ENCODE results near the gene JAKMIP3.

Gene JAKMIP3

DNA sequence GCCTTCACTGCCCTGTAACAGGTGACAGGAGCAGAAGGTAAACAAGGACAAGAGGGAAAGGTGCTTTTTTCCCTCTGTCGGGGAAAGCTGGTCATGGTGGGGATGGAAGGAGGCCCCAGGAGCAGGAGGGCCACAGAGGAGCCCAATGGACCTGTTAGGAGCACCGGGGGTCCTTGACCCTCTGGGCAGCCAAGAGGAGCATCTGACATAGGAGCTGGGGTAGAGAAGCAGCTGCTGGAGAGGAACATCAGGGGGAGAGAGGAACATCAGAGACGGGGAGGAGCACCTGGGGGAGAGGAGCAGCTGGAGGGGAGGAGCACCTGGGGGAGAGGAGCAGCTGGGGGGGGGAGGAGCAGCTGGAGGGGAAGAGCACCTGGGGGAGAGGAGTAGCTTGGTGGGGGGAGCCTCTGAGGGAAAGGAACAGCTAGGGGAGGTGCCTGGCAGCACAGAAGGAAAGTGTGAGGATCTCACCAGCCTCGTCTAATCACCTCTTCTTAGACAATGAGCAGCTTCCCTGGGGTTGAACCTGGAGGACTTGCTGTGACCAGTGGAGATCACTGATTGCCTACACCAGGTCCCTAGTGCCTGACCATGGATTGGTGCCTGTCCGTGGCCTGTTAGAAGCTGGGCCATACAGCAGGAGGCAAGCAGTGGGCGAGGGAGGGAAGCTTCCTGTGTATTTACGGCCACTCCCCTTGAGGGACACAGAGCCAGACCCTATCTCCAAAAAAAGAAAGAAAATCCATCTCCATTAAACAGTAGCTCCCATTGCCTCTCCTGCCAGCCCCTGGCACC lies 37.6 kb downstream of the JAKMIP3 start:
- Mint-ChIP-seq H3K4me1 (ENCODE audit: low read depth) (no peaks in the 10 kb centered on the region), H3K27me3 (peaks cover 3% of the 10 kb centered on the region), H3K9me3 (no peaks in the 10 kb centered on the region), H3K27ac (no peak overlapping the region), H3K4me3 (no peak overlapping the region), H3K36me3 (ENCODE audit: low read depth) (no peaks in the 10 kb centered on the region)
- intact Hi-C loops (cut with micrococcal nuclease) = no loop called here

DNA sequence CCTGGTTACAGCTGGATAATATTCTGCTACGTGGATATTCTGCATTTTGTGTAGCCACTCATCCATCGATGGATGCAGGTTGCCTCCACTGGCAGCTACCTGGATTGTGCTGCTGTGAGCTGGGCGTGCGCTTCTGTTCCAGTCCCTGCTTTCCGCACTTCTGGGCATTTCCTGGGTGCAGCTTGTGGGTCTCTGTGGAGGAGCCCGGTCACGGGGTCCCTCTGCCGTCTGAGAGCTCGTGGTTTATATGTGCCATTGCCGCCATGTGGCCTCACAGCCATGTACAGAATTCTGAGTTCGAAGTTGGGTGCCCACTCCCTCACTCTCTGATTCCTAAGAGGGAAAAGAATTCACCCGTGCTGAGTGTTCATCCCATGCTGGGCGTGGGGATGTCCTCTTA lies 38.3 kb downstream of the JAKMIP3 start:
- Mint-ChIP-seq H3K27me3 (peaks cover 3% of the 10 kb centered on the region), H3K9me3 (no peaks in the 10 kb centered on the region), H3K36me3 (ENCODE audit: low read depth) (no peaks in the 10 kb centered on the region), H3K4me1 (ENCODE audit: low read depth) (no peaks in the 10 kb centered on the region), H3K4me3 (no peak overlapping the region), H3K27ac (no peak overlapping the region)
- intact Hi-C loops (cut with micrococcal nuclease) = no loop called here

DNA sequence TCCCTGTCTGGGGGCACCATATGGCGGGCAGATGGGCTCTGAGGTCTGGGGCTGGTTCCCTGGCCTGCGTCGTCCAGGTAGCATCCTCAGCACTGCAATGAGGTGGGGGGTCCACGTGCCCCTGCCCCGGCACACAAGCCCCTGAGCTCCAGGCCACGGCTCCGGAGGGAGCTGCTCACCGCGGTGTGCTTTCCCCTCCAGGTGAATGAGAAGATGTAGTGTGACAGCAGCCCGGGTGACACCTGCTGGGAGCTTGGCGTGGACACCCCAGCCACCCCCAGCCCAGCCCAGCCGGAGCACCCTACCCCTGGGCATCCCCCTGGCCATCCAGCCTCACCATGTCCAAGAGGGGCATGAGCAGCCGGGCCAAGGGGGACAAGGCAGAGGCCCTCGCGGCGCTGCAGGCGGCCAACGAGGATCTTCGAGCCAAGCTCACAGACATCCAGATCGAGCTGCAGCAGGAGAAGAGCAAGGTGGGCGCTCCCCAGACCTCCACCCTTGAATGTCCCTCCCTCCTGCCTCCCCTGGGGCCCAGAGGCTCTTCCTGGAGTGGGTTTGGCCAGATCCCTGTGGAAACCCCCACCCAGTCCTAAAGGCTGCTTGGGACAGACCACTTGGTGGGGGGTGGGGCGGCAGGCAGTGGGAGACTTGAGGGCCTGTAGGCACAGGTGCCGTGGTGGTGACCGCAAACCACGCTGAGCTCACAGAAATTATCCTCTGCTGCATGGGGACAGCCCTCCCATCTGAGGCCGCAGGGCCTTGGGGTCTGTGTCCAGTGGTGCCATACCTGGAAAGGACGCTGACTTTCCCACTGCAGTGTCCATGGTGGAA lies 38.9 kb downstream of the JAKMIP3 start:
- intact Hi-C loops (cut with micrococcal nuclease) = no loop called here
- Mint-ChIP-seq H3K27ac (no peak overlapping the region), H3K27me3 (peaks cover 3% of the 10 kb centered on the region), H3K9me3 (no peaks in the 10 kb centered on the region), H3K36me3 (ENCODE audit: low read depth) (no peaks in the 10 kb centered on the region), H3K4me3 (no peak overlapping the region), H3K4me1 (ENCODE audit: low read depth) (no peaks in the 10 kb centered on the region)

DNA sequence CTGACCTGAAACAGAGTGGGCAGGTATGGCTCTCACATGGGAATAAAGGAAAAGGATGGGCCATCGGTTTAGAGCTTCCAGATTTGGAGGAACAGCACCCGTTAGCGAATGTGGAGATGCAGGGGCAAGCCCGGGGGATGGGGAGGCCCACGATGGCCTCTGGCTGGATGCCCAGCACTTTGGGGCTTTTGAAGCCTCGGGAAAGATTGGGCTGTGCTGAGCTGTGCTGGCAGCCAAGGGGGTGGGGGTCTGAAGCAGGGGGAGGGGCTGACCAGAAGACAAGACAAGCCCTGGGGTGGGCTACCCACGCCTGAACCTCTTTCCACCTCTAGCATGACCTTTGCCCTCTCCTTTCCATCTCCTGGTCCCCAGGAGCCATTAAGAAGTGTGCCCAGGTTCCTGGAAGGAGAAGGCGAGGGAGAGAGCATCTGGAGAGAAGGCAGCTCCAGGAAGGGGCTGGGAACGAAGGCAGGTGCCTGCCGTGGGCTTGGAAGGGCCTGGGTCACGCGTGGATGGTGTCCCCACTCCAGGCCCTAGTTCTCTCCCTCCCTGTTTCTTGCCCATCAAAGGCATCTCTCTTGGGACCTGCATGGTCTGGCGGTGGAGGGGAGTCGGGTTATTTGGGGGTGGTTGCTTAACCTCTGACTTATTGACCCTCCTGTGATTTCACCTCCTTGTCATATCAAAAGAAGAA lies 39.7 kb downstream of the JAKMIP3 start:
- Mint-ChIP-seq H3K4me3 (no peak overlapping the region), H3K9me3 (no peaks in the 10 kb centered on the region), H3K36me3 (ENCODE audit: low read depth) (no peaks in the 10 kb centered on the region), H3K27me3 (peaks cover 1% of the 10 kb centered on the region), H3K4me1 (ENCODE audit: low read depth) (no peaks in the 10 kb centered on the region), H3K27ac (no peak overlapping the region)
- intact Hi-C loops (cut with micrococcal nuclease) = no loop called here

DNA sequence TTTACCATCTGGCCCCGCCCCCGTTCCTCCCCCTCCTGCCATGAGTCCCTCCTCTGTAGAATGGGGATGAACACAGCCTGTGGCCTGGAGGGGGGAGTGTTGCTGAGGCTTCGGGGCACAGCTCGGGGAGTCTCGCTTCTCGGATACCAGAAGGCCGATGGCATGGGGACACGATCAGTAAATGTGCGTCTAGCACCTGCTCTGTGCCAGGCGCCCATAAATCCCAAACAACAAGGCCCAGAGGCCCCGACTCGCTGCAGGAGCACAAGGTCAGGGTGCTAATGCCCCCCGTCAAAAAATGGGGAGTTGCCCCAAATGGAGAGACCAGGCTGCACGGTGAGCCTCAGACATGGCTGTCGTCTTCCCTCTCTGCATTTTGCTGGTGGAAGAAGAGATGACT lies 40.7 kb downstream of the JAKMIP3 start:
- intact Hi-C loops (cut with micrococcal nuclease) = no loop called here
- H3K27me3 Mint-ChIP-seq = peaks cover 4% of the 10 kb centered on the region
- H3K9me3 Mint-ChIP-seq = no peaks in the 10 kb centered on the region
- H3K4me1 Mint-ChIP-seq (ENCODE audit: low read depth) = no peaks in the 10 kb centered on the region
- H3K27ac Mint-ChIP-seq = no peak overlapping the region
- no peaks in the 10 kb centered on the region for H3K36me3 Mint-ChIP-seq (ENCODE audit: low read depth)
- no peak overlapping the region for H3K4me3 Mint-ChIP-seq

DNA sequence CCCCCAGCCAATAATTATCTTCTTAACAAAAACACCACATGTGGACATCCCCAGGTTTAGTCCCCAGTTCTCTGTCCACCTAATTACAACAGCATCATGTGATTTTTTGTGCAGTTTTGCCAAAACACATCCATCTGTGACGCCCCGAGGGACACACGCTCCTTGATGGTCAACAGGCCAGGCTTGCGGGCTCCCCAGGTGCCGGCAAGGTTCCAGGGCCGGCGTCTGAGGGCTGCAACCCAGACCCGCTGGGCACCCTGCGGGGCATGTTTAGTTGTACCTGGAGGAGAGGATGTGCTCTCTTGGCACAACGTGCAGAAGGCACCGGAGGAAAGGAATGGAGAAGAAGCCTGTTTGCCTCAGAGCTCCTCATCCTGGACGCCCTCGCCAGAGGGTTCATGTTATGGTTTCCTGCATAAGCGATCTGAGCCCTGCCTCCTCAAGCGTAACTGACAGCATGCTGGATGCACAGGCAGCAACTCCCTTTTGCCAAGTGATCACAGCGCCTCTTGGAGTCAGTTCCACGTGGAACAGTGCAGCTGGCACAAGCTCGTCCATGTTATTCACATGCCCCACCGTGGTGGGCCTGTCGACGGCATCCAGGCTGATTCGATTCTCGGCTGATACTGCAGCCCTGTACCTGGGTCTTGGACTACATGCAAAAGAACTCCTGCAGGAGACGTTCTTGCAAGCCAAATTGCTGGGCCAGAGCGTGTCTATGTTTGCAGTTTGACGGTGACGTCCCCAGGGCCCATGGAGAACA lies 41.6 kb downstream of the JAKMIP3 start:
- H3K36me3 Mint-ChIP-seq (ENCODE audit: low read depth) = no peaks in the 10 kb centered on the region
- no peak overlapping the region for H3K4me3 Mint-ChIP-seq
- H3K4me1 Mint-ChIP-seq (ENCODE audit: low read depth) = no peaks in the 10 kb centered on the region
- intact Hi-C loops (cut with micrococcal nuclease) = no loop called here
- no peaks in the 10 kb centered on the region for H3K9me3 Mint-ChIP-seq
- H3K27ac Mint-ChIP-seq = no peak overlapping the region
- H3K27me3 Mint-ChIP-seq = peaks cover 4% of the 10 kb centered on the region

DNA sequence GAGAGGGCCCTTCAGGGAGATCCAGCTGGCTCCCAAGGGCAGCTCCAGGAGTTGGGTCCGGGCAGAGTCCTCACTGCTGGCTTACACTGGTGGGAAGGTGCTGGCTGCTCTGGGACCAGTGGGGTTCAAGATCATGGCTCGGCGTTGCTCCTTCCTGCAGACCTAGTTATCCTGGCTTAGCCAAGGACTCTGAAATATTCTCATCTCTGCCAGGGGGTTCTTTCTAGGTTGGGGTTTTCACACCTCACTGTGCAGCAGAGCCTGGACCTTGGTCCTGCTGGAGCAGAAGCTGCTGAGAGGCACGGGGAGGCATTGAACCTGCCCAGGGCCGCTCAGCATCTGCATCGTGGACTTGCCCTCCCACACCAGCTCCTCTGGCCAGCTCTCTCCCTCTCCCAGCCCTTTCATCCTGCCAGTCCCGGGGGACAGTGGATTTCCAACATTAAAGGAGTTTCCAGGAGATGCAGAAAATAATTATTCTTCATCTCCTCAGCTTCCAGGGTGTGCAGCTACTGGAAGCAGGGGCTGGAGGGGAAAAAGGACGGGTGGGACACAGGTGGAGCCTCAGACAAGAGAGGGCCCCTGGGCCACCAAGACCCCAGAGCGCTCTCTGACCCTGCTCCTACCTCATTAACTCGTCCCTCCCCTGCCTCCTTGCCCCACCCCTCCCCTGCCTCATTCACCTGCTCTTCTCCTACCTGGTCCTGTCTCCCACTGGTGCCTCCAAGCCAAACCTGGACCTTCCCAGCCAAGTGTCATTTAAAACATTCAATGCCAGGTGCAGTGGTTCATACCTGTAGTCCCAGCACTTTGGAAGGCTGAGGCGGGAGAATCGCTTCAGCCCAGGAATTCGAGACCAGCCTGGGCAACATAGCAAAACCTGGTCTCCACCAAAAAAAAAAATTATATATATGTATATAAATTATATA lies 42.5 kb downstream of the JAKMIP3 start:
- intact Hi-C loops (cut with micrococcal nuclease) = no loop called here
- H3K27ac Mint-ChIP-seq = no peak overlapping the region
- peaks cover 2% of the 10 kb centered on the region for H3K27me3 Mint-ChIP-seq
- H3K4me1 Mint-ChIP-seq (ENCODE audit: low read depth) = no peaks in the 10 kb centered on the region
- H3K4me3 Mint-ChIP-seq = no peak overlapping the region
- no peaks in the 10 kb centered on the region for H3K36me3 Mint-ChIP-seq (ENCODE audit: low read depth)
- no peaks in the 10 kb centered on the region for H3K9me3 Mint-ChIP-seq

DNA sequence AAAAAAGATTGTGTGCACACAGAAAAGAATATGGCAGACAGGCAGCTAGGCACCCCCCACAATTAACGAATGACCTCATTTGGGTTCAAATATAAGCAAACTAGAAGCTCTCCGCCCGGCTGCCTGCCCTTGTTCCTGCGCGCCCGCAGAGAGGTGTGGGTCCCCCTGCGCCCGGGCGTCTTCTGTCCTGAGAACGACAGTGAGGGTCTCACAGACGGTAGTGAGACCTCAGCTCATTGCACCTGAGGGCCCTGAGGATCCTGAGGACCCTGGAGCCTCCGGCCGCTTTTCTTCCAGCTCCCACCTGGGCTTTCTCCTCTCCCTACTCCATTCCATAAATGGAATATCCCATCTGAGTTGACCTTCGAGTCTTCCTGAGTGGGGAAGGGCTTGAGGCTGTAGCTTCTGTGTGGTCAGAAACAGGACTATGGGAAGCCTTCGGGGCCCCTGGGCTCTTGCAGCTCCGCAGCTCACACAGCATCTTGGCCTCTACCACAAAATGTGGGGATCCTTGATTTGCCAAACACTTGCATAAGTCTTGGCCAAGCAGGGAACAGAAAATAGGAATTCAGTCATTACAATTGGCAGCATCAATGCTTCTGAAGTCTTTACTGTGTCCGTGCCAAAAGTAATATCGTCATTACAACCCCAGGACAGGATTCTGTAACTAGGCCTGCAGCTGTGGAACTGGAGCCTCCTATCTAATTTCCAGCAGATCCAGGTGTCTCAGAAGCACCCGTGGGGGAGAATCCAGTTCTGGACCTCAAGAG lies 43.8 kb downstream of the JAKMIP3 start:
- Mint-ChIP-seq H3K27ac (no peak overlapping the region), H3K36me3 (ENCODE audit: low read depth) (no peaks in the 10 kb centered on the region), H3K27me3 (peaks cover 2% of the 10 kb centered on the region), H3K4me3 (no peak overlapping the region), H3K4me1 (ENCODE audit: low read depth) (no peaks in the 10 kb centered on the region), H3K9me3 (no peaks in the 10 kb centered on the region)
- intact Hi-C loops (cut with micrococcal nuclease) = no loop called here

DNA sequence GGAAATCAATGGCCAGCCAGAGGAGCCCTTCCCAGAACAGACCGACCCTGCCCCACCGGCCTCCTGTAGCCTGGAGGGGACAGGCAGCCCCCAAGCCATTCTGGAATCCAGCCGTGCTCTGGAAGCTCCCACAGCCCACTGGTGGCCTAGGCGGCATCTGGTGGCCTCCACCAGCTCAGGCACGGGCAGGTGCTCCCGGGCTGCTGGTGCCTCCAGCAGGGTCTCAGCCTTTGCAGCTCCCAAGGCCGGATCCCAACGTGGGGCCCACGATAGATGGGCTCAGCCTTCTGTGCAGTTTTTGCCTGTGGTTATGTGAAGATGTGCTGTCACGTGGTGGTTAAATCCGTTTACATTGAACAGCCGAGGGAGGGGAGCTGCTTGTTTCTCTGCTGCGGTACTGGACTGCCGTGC lies 44.4 kb downstream of the JAKMIP3 start:
- Mint-ChIP-seq H3K27me3 (peaks cover 2% of the 10 kb centered on the region), H3K9me3 (no peaks in the 10 kb centered on the region), H3K27ac (no peak overlapping the region), H3K4me1 (ENCODE audit: low read depth) (no peaks in the 10 kb centered on the region), H3K36me3 (ENCODE audit: low read depth) (no peaks in the 10 kb centered on the region), H3K4me3 (no peak overlapping the region)
- intact Hi-C loops (cut with micrococcal nuclease) = no loop called here

DNA sequence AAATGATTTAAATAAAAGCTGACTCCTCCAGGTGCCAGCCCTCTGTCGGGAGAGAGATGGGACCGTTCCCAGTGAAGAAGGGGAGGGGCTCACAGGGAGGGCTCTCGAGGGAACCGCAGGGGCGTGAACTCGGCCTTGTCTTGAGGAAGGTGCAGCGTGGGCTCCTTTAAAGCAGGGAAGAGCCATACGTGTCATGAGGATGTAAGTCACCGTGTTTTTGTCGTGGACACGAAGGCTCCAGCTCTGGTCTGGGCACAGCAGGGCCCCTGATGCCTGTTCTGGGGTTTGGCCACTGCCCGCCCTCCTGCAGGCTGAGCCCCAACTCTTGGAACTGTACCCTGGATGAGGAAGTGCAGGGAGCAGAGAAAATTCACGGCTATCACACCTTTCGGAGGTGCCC lies 45.0 kb downstream of the JAKMIP3 start:
- intact Hi-C loops (cut with micrococcal nuclease) = no loop called here
- Mint-ChIP-seq H3K27me3 (peaks cover 2% of the 10 kb centered on the region), H3K9me3 (no peaks in the 10 kb centered on the region), H3K4me1 (ENCODE audit: low read depth) (no peaks in the 10 kb centered on the region), H3K4me3 (no peak overlapping the region), H3K27ac (no peak overlapping the region), H3K36me3 (ENCODE audit: low read depth) (no peaks in the 10 kb centered on the region)

DNA sequence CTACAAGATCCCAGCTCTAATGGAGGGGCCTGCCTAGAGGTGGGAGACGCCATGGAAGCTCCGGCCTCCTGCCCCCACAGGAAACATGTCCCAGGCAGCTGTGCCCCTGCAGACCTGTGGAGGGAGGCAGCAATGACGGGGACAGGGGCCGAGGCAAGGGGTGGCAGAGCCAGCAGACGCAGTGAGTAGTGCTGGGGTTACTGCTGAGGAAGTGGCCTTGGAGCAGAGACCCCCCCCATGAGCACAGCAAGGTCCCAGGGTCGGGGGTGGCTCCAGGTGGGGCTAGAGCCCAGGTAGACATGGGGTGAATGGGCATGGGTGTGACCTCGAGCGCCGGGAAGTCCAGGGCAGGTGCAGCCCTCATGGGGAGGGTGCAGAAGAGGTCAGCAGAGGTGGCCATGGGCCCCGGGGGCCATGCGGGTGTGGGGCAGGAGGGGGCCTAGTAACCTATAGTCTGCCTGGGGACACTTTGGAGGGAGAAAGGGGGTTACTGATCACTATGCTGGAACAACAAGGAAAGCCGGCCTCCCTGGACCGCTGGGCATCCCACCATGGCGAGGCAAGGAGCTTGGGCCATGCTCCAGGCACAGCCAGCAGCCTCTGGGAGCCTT lies 45.5 kb downstream of the JAKMIP3 start:
- no peak overlapping the region for H3K27ac Mint-ChIP-seq
- H3K4me3 Mint-ChIP-seq = no peak overlapping the region
- no peaks in the 10 kb centered on the region for H3K9me3 Mint-ChIP-seq
- no peaks in the 10 kb centered on the region for H3K4me1 Mint-ChIP-seq (ENCODE audit: low read depth)
- intact Hi-C loops (cut with micrococcal nuclease) = no loop called here
- H3K36me3 Mint-ChIP-seq (ENCODE audit: low read depth) = no peaks in the 10 kb centered on the region
- peaks cover 2% of the 10 kb centered on the region for H3K27me3 Mint-ChIP-seq

DNA sequence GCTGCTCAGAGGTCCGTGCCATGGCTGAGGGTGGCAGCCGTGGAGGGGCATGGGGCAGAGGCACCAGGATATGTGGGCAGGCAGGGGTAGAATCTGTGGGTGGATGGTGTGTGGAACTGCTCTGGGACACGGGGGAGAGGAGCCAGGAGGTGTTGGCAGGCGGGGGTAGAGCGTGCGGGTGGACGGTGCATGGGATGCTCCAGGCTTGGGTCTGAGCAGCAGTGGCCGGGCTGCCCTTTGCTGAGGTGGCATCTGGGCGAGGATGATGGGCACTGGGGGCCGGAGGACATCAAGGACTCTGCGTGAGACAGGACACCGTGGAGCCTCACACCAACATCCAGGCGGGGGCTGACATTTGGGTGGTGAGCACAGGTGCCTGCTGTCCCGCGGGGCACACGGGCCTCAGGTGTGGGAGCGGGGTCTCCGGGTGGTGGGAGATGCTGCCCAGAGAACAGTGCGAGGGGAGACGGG lies 46.2 kb downstream of the JAKMIP3 start:
- intact Hi-C loops (cut with micrococcal nuclease) = no loop called here
- no peak overlapping the region for H3K27ac Mint-ChIP-seq
- no peaks in the 10 kb centered on the region for H3K4me1 Mint-ChIP-seq (ENCODE audit: low read depth)
- no peaks in the 10 kb centered on the region for H3K9me3 Mint-ChIP-seq
- peaks cover 2% of the 10 kb centered on the region for H3K27me3 Mint-ChIP-seq
- H3K4me3 Mint-ChIP-seq = no peak overlapping the region
- no peaks in the 10 kb centered on the region for H3K36me3 Mint-ChIP-seq (ENCODE audit: low read depth)

Measured in dendritic cell treated with granulocyte-macrophage colony-stimulating factor and Interleukin-4, amounts not matched to agents 40 ng/mL and 50 ng/mL, for 4 days (primary cell).